H9 (cell line): Measurements from ENCODE around the gene GTF3A. TPM values are rescaled to one million over a fixed set of nuclear protein-coding genes. Genes with fewer than 3 reads are reported as not detected.

Experiments used
- DNase-seq: peaks from one replicate; pipeline ENCODE4 v3.0.0-alpha.2; 2017
- H2AFZ ChIP-seq: one replicate; pipeline ENCODE4 v1.6.1; 2013; ENCODE audit warnings: mild to moderate bottlenecking, low read length, control low read depth, moderate library complexity
- H2AK5ac ChIP-seq: 2 replicates; pipeline ENCODE4 v1.6.1; 2013; ENCODE audit warnings: low read length, control low read depth, mixed read lengths; ENCODE audit not compliant: insufficient read length
- H2BK120ac ChIP-seq: one replicate; pipeline ENCODE4 v1.6.1; 2013; ENCODE audit warnings: low read depth, mild to moderate bottlenecking, low read length, control low read depth, inconsistent platforms; ENCODE audit not compliant: poor library complexity, severe bottlenecking
- H2BK12ac ChIP-seq: 2 replicates; pipeline ENCODE4 v1.6.1; 2013; ENCODE audit warnings: low read length, control low read depth, mixed read lengths, low read depth; ENCODE audit not compliant: insufficient read length
- H2BK15ac ChIP-seq: 2 replicates; pipeline ENCODE4 v1.6.1; 2013; ENCODE audit warnings: low read depth, low read length, control low read depth
- H2BK20ac ChIP-seq: one replicate; pipeline ENCODE4 v1.6.1; 2013; ENCODE audit warnings: low read depth, mild to moderate bottlenecking, low read length, control low read depth, inconsistent platforms; ENCODE audit not compliant: poor library complexity, severe bottlenecking
- H2BK5ac ChIP-seq: 2 replicates; pipeline ENCODE4 v1.6.1; 2013; ENCODE audit warnings: low read length, control low read depth, mixed read lengths; ENCODE audit not compliant: insufficient read length
- H3K14ac ChIP-seq: 2 replicates; pipeline ENCODE4 v1.6.1; 2013; ENCODE audit warnings: low read length, control low read depth; ENCODE audit not compliant: insufficient read depth
- H3K18ac ChIP-seq: 2 replicates; pipeline ENCODE4 v1.6.1; 2013; ENCODE audit warnings: low read depth, mild to moderate bottlenecking, mixed read lengths, low read length, control low read depth; ENCODE audit not compliant: insufficient read length
- H3K23ac ChIP-seq: 2 replicates; pipeline ENCODE4 v1.6.1; 2013; ENCODE audit warnings: low read length, control low read depth, mixed read lengths, low read depth; ENCODE audit not compliant: insufficient read length
- H3K23me2 ChIP-seq: 2 replicates; pipeline ENCODE4 v1.6.1; 2013; ENCODE audit warnings: low read depth, mild to moderate bottlenecking, mixed read lengths, low read length, control low read depth; ENCODE audit not compliant: insufficient read length, poor library complexity, severe bottlenecking
- H3K27ac ChIP-seq: 2 replicates; pipeline ENCODE4 v1.5.1; 2013; ENCODE audit warnings: low read length, control low read depth, mixed read lengths, low read depth; ENCODE audit not compliant: insufficient read length
- H3K27me3 ChIP-seq: 2 replicates; pipeline ENCODE4 v1.6.1; 2013; ENCODE audit warnings: low read length, control low read depth, inconsistent platforms; ENCODE audit not compliant: insufficient read depth
- H3K4ac ChIP-seq: 2 replicates; pipeline ENCODE4 v1.6.1; 2013; ENCODE audit warnings: low read depth, mild to moderate bottlenecking, control low read depth, inconsistent platforms, low read length, moderate library complexity
- H3K4me1 ChIP-seq: 2 replicates; pipeline ENCODE4 v1.6.1; 2013; ENCODE audit warnings: low read length, control low read depth, inconsistent platforms; ENCODE audit not compliant: insufficient read depth
- H3K4me2 ChIP-seq: 2 replicates; pipeline ENCODE4 v1.6.1; 2013; ENCODE audit warnings: low read length, control low read depth, mixed read lengths; ENCODE audit not compliant: insufficient read length, insufficient read depth
- H3K56ac ChIP-seq: 2 replicates; pipeline ENCODE4 v1.6.1; 2013; ENCODE audit warnings: low read depth, mild to moderate bottlenecking, mixed read lengths, low read length, control low read depth; ENCODE audit not compliant: insufficient read length
- H3K79me1 ChIP-seq: 2 replicates; pipeline ENCODE4 v1.6.1; 2013; ENCODE audit warnings: low read depth, mild to moderate bottlenecking, moderate library complexity, low read length, control low read depth, inconsistent platforms; ENCODE audit not compliant: insufficient read depth, poor library complexity, severe bottlenecking
- H3K79me2 ChIP-seq: 2 replicates; pipeline ENCODE4 v1.6.1; 2013; ENCODE audit warnings: low read length, control low read depth, inconsistent platforms; ENCODE audit not compliant: insufficient read depth
- H3K9ac ChIP-seq: 2 replicates; pipeline ENCODE4 v1.6.1; 2013; ENCODE audit warnings: low read length, control low read depth, mixed read lengths; ENCODE audit not compliant: insufficient read length; ENCODE audit errors: extremely low read depth
- H3K9me3 ChIP-seq: one replicate; pipeline ENCODE4 v1.6.1; 2013; ENCODE audit warnings: low read depth, low read length, inconsistent platforms; ENCODE audit not compliant: control insufficient read depth
- H3T11ph ChIP-seq: one replicate; pipeline ENCODE4 v1.6.1; 2013; ENCODE audit warnings: mild to moderate bottlenecking, low read length, control low read depth, inconsistent platforms
- H4K20me1 ChIP-seq: one replicate; pipeline ENCODE4 v1.6.1; 2013; ENCODE audit not compliant: control insufficient read depth, insufficient read length, insufficient read depth
- H4K5ac ChIP-seq: 2 replicates; pipeline ENCODE4 v1.6.1; 2013; ENCODE audit warnings: low read depth, mild to moderate bottlenecking, mixed read lengths, low read length, control low read depth; ENCODE audit not compliant: insufficient read length
- H4K8ac ChIP-seq: replicated peaks from 2 replicates; pipeline ENCODE4 v1.6.1; 2013; ENCODE audit warnings: low read length, control low read depth, mixed read lengths, low read depth; ENCODE audit not compliant: insufficient read length
- H4K91ac ChIP-seq: 2 replicates; pipeline ENCODE4 v1.6.1; 2013; ENCODE audit warnings: low read depth, mild to moderate bottlenecking, moderate library complexity, mixed read lengths, low read length, control low read depth; ENCODE audit not compliant: insufficient read length
- H3K27ac Mint-ChIP-seq, 3 experiments: 2 replicates in 2 of 3; 3 replicates in 1 of 3; pipeline ENCODE4 v1.8.0; 2020 to 2021; ENCODE audit warnings: mixed read lengths in 3 of 3, mild to moderate bottlenecking in 1 of 3, moderate library complexity in 1 of 3
- H3K27me3 Mint-ChIP-seq: 2 replicates; pipeline ENCODE4 v1.8.0; 2021; ENCODE audit warnings: low read depth, mild to moderate bottlenecking, moderate library complexity, mixed read lengths
- H3K36me3 Mint-ChIP-seq, 3 experiments: 2 replicates in 2 of 3; 3 replicates in 1 of 3; pipeline ENCODE4 v1.8.0; 2020 to 2021; ENCODE audit warnings: low read depth in 3 of 3, mixed read lengths in 3 of 3; ENCODE audit not compliant: insufficient read depth in 1 of 3
- H3K4me1 Mint-ChIP-seq, 2 experiments: 2 replicates each; pipeline ENCODE4 v1.8.0; 2020; ENCODE audit warnings: mixed read lengths in 2 of 2
- H3K4me3 Mint-ChIP-seq, 2 experiments: 2 replicates in 1 of 2; 3 replicates in 1 of 2; pipeline ENCODE4 v1.8.0; 2020 to 2021; ENCODE audit warnings: mild to moderate bottlenecking in 2 of 2, mixed read lengths in 2 of 2, moderate library complexity in 1 of 2
- H3K9me3 Mint-ChIP-seq, 2 experiments: 2 replicates in 1 of 2; 3 replicates in 1 of 2; pipeline ENCODE4 v1.8.0; 2020; ENCODE audit warnings: mild to moderate bottlenecking in 2 of 2, mixed read lengths in 2 of 2, moderate library complexity in 1 of 2
- WGBS: extraction: QIAGEN DNeasy Blood & Tissue Kit; methylation state at CpG from one replicate; pipeline ENCODE4 v1.1.7; 2013; ENCODE audit warnings: missing lambda C conversion rate, low lambda C conversion rate, mixed read lengths; ENCODE audit not compliant: insufficient read length; ENCODE audit errors: extremely low coverage; 5-methylcytosine and 5-hydroxymethylcytosine counted together
- total RNA-seq: library from RNA; stranded (reverse); gene quantifications from 2 replicates; pipeline ENCODE4 v1.2.1, GENCODE V29; 2021
- TF ChIP-seq, protein P1 (sequence below): fragments of 200-600 bp; sonication (generic); conservative IDR thresholded peaks from 3 replicates; pipeline ENCODE4 v1.8.0; 2021; ENCODE audit warnings: antibody characterized with exemption, mild to moderate bottlenecking

Gene GTF3A
- total RNA-seq, 1 experiment from 2014 or later, result 70.0 TPM

DNA sequence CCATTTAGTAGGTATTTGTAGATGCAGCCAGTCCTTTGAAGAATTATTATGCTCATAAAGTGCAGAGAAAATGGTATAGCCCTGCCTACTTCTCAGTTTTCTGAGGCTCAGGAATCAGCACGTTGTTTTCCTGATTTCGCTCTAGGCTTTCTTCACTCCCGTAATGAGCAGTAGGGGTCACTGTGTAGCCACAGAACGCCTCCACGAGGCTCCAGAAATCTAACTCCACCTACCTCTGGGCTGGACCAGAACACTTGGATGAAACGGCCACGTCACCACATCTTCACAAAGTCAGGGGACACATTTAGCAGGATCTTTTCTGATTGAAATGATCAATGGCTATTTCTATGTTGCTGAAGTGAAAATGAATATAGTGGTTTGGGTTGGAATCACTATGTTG is 49.8 kb upstream of the GTF3A start:
- no peak overlapping the region for H2BK5ac ChIP-seq
- H3K36me3 Mint-ChIP-seq, result no peaks in the 10 kb centered on the region; a peak in 1 of 7 replicates
- H2AFZ ChIP-seq, result no peak overlapping the region
- H3T11ph ChIP-seq, result no peak overlapping the region
- H3K27me3 ChIP-seq, result no peaks in the 10 kb centered on the region
- H2BK120ac ChIP-seq, result no peak overlapping the region
- H3K79me1 ChIP-seq, result no peaks in the 10 kb centered on the region
- H3K18ac ChIP-seq, result no peak overlapping the region
- DNase-seq, result peak; percentile 67
- H2AK5ac ChIP-seq, result no peak overlapping the region
- no peak overlapping the region for H3K4ac ChIP-seq
- H3K14ac ChIP-seq, result no peak overlapping the region
- H3K4me2 ChIP-seq, result no peak overlapping the region
- H3K4me1 ChIP-seq, result no peaks in the 10 kb centered on the region; the same call in 1 of the 2 replicates
- no peak overlapping the region for H3K4me3 Mint-ChIP-seq
- H3K9me3 Mint-ChIP-seq, result peaks cover 4 to 9% of the 10 kb centered on the region in 2 experiments; a peak in 3 of 5 replicates
- H3K27me3 Mint-ChIP-seq, result peaks cover 47% of the 10 kb centered on the region
- no peak overlapping the region for H3K23ac ChIP-seq
- TF ChIP-seq, protein P1, sequence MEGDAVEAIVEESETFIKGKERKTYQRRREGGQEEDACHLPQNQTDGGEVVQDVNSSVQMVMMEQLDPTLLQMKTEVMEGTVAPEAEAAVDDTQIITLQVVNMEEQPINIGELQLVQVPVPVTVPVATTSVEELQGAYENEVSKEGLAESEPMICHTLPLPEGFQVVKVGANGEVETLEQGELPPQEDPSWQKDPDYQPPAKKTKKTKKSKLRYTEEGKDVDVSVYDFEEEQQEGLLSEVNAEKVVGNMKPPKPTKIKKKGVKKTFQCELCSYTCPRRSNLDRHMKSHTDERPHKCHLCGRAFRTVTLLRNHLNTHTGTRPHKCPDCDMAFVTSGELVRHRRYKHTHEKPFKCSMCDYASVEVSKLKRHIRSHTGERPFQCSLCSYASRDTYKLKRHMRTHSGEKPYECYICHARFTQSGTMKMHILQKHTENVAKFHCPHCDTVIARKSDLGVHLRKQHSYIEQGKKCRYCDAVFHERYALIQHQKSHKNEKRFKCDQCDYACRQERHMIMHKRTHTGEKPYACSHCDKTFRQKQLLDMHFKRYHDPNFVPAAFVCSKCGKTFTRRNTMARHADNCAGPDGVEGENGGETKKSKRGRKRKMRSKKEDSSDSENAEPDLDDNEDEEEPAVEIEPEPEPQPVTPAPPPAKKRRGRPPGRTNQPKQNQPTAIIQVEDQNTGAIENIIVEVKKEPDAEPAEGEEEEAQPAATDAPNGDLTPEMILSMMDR, result peak; percentile 79
- no peak overlapping the region for H3K27ac Mint-ChIP-seq
- no peaks in the 10 kb centered on the region for H4K20me1 ChIP-seq
- no peak overlapping the region for H3K56ac ChIP-seq
- H4K91ac ChIP-seq, result no peak overlapping the region
- H4K8ac ChIP-seq, result no peak overlapping the region
- no CpG with 5 or more reads among the region's 7 CpGs for whole genome bisulfite sequencing
- no peaks in the 10 kb centered on the region for H3K79me2 ChIP-seq
- H4K5ac ChIP-seq, result no peak overlapping the region
- H3K4me1 Mint-ChIP-seq, result peaks cover 15 to 17% of the 10 kb centered on the region in 2 experiments
- no peak overlapping the region for H2BK20ac ChIP-seq
- H3K9ac ChIP-seq, result no peak overlapping the region
- H3K9me3 ChIP-seq, result no peaks in the 10 kb centered on the region
- no peak overlapping the region for H3K27ac ChIP-seq
- H2BK15ac ChIP-seq, result no peak overlapping the region
- H3K23me2 ChIP-seq, result no peaks in the 10 kb centered on the region
- H2BK12ac ChIP-seq, result no peak overlapping the region
